Trophoblast cell (in vitro differentiated cells and primary cell): Measurements from ENCODE around the gene HDDC3.

ENCODE experiments used
- DNase-seq, 2 donors: peaks; one replicate each; pipeline ENCODE4 v3.0.0-alpha.2; 2016
- H2AFZ ChIP-seq: 2 replicates; pipeline ENCODE4 v1.6.1; 2013; ENCODE audit warnings: low read length, moderate library complexity, mild to moderate bottlenecking; ENCODE audit not compliant: insufficient read depth, poor library complexity
- H2AK5ac ChIP-seq: 2 replicates; pipeline ENCODE4 v1.6.1; 2013; ENCODE audit warnings: mild to moderate bottlenecking, low read length
- H2BK120ac ChIP-seq: 2 replicates; pipeline ENCODE4 v1.6.1; 2013; ENCODE audit warnings: low read length, mild to moderate bottlenecking, moderate library complexity; ENCODE audit not compliant: insufficient read depth, poor library complexity
- H2BK12ac ChIP-seq: 2 replicates; pipeline ENCODE4 v1.6.1; 2013; ENCODE audit warnings: mild to moderate bottlenecking, low read length, moderate library complexity
- H2BK5ac ChIP-seq: 2 replicates; pipeline ENCODE4 v1.6.1; 2013; ENCODE audit warnings: low read length, low read depth, moderate library complexity, mild to moderate bottlenecking; ENCODE audit not compliant: poor library complexity
- H3K14ac ChIP-seq: 2 replicates; pipeline ENCODE4 v1.6.1; 2013; ENCODE audit warnings: mild to moderate bottlenecking, low read length
- H3K18ac ChIP-seq: 2 replicates; pipeline ENCODE4 v1.6.1; 2013; ENCODE audit warnings: mild to moderate bottlenecking, low read length
- H3K23ac ChIP-seq: 2 replicates; pipeline ENCODE4 v1.6.1; 2013; ENCODE audit warnings: low read length
- H3K27ac ChIP-seq: 2 replicates; pipeline ENCODE4 v1.5.1; 2013; ENCODE audit warnings: low read depth, mild to moderate bottlenecking, inconsistent platforms, low read length, moderate library complexity
- H3K27me3 ChIP-seq: 2 replicates; pipeline ENCODE4 v1.6.1; 2013; ENCODE audit warnings: inconsistent platforms, mild to moderate bottlenecking, low read length, moderate library complexity; ENCODE audit not compliant: insufficient read depth
- H3K36me3 ChIP-seq, 2 experiments: 1 replicate in 1 of 2; 2 replicates in 1 of 2; pipeline ENCODE4 v1.6.1; 2013; ENCODE audit warnings: low read length in 2 of 2, mild to moderate bottlenecking in 2 of 2, moderate library complexity in 1 of 2; ENCODE audit not compliant: insufficient read depth in 2 of 2, control insufficient read depth in 1 of 2
- H3K4ac ChIP-seq: 2 replicates; pipeline ENCODE4 v1.6.1; 2013; ENCODE audit warnings: low read depth, mild to moderate bottlenecking, low read length, moderate library complexity
- H3K4me1 ChIP-seq, 2 experiments: 1 replicate in 1 of 2; 2 replicates in 1 of 2; pipeline ENCODE4 v1.6.1; 2013; ENCODE audit warnings: low read length in 2 of 2, mild to moderate bottlenecking in 2 of 2, moderate library complexity in 1 of 2; ENCODE audit not compliant: insufficient read depth in 2 of 2, control insufficient read depth in 1 of 2
- H3K4me2 ChIP-seq: 2 replicates; pipeline ENCODE4 v1.6.1; 2013; ENCODE audit warnings: inconsistent platforms, mild to moderate bottlenecking, low read length, moderate library complexity
- H3K4me3 ChIP-seq: 2 replicates; pipeline ENCODE4 v1.5.1; 2013; ENCODE audit warnings: mild to moderate bottlenecking, low read depth, low read length, inconsistent platforms
- H3K79me1 ChIP-seq: one replicate; pipeline ENCODE4 v1.6.1; 2013; ENCODE audit warnings: low read length
- H3K79me2 ChIP-seq: 2 replicates; pipeline ENCODE4 v1.6.1; 2013; ENCODE audit warnings: low read length, mild to moderate bottlenecking; ENCODE audit not compliant: control insufficient read depth, insufficient read depth, poor library complexity
- H3K9ac ChIP-seq: 2 replicates; pipeline ENCODE4 v1.6.1; 2013; ENCODE audit warnings: mild to moderate bottlenecking, low read length
- H3K9me3 ChIP-seq: 2 replicates; pipeline ENCODE4 v1.6.1; 2013; ENCODE audit warnings: low read depth, mild to moderate bottlenecking, control low read depth, inconsistent platforms, low read length; ENCODE audit not compliant: insufficient read depth
- H4K12ac ChIP-seq: 2 replicates; pipeline ENCODE4 v1.6.1; 2013; ENCODE audit warnings: low read depth, mild to moderate bottlenecking, low read length, moderate library complexity
- H4K8ac ChIP-seq: 2 replicates; pipeline ENCODE4 v1.6.1; 2013; ENCODE audit warnings: low read depth, mild to moderate bottlenecking, low read length, moderate library complexity
- H4K91ac ChIP-seq: one replicate; pipeline ENCODE4 v1.6.1; 2013; ENCODE audit warnings: low read depth, mild to moderate bottlenecking, low read length, moderate library complexity
- WGBS: extraction: QIAGEN DNeasy Blood & Tissue Kit; methylation state at CpG from one replicate; pipeline ENCODE4 v1.1.7; 2013; ENCODE audit warnings: missing lambda C conversion rate; ENCODE audit not compliant: insufficient read length, insufficient coverage; ENCODE audit errors: extremely low coverage; 5-methylcytosine and 5-hydroxymethylcytosine counted together

The HDDC3 gene

GRCh38 chr15:90890839-90891238, 41.5 kb downstream of the HDDC3 start:
- no peak overlapping the region for H2BK120ac ChIP-seq
- no peaks in the 10 kb centered on the region for H3K79me2 ChIP-seq
- no peaks in the 10 kb centered on the region for H3K27me3 ChIP-seq
- no peaks in the 10 kb centered on the region for H3K79me1 ChIP-seq
- no peak overlapping the region for H4K12ac ChIP-seq
- no peak overlapping the region for H3K4me3 ChIP-seq
- H3K27ac ChIP-seq, result no peak overlapping the region
- H2BK5ac ChIP-seq, result no peak overlapping the region
- H3K4me2 ChIP-seq, result no peak overlapping the region
- no peak for DNase-seq
- H3K18ac ChIP-seq, result no peak overlapping the region
- peaks cover 0 to under 1% of the 10 kb centered on the region in 2 experiments for H3K4me1 ChIP-seq
- H3K4ac ChIP-seq, result no peak overlapping the region
- H4K91ac ChIP-seq, result no peak overlapping the region
- no peak overlapping the region for H3K9ac ChIP-seq
- H4K8ac ChIP-seq, result no peak overlapping the region
- H3K23ac ChIP-seq, result no peak overlapping the region
- peaks cover 4% of the 10 kb centered on the region for H3K9me3 ChIP-seq
- no peak overlapping the region for H2AFZ ChIP-seq
- WGBS, result no CpG with 5 or more reads among the region's 12 CpGs
- H3K14ac ChIP-seq, result no peak overlapping the region
- H2AK5ac ChIP-seq, result no peak overlapping the region
- H3K36me3 ChIP-seq, result peaks cover 62 to 68% of the 10 kb centered on the region in 2 experiments
- no peak overlapping the region for H2BK12ac ChIP-seq

- Histone ChIP-seq H3K27me3 (no peaks in the 10 kb centered on the region), H3K36me3 (peaks cover 54 to 58% of the 10 kb centered on the region in 2 experiments), H3K79me1 (peaks cover 6% of the 10 kb centered on the region), H3K27ac (no peak overlapping the region), H3K18ac (no peak overlapping the region), H3K4ac (no peak overlapping the region), H2AFZ (no peak overlapping the region), H3K4me2 (no peak overlapping the region), H2BK5ac (no peak overlapping the region), H4K8ac (no peak overlapping the region), H3K79me2 (no peaks in the 10 kb centered on the region), H3K9ac (no peak overlapping the region), H3K4me3 (no peak overlapping the region), H3K23ac (no peak overlapping the region), H4K91ac (no peak overlapping the region), H2BK12ac (no peak overlapping the region), H4K12ac (no peak overlapping the region), H2BK120ac (no peak overlapping the region), H2AK5ac (no peak overlapping the region), H3K14ac (no peak overlapping the region), H3K9me3 (peaks cover 4% of the 10 kb centered on the region), H3K4me1 (peaks cover 9 to 10% of the 10 kb centered on the region in 2 experiments)
- DNase-seq, result peak in 1 of 2 donors; percentile 22
- WGBS, result no CpG with 5 or more reads among the region's 31 CpGs
Measured at GRCh38 chr15:90889736-90890456, 42.5 kb downstream of the HDDC3 start.

- H3K27me3 ChIP-seq, result no peaks in the 10 kb centered on the region
Measured at GRCh38 chr15:90889313-90889730, 43.0 kb downstream of the HDDC3 start.

GRCh38 chr15:90887037-90887481, 45.3 kb downstream of the HDDC3 start:
- no CpG with 5 or more reads among the region's 13 CpGs for WGBS
- Histone ChIP-seq H2BK12ac (no peak overlapping the region), H3K9me3 (peaks cover 7% of the 10 kb centered on the region), H3K4ac (no peak overlapping the region), H4K12ac (no peak overlapping the region), H4K91ac (no peak overlapping the region), H3K36me3 (peaks cover 43 to 48% of the 10 kb centered on the region in 2 experiments), H3K4me1 (peaks cover 22 to 24% of the 10 kb centered on the region in 2 experiments), H3K23ac (no peak overlapping the region), H3K27me3 (no peaks in the 10 kb centered on the region), H3K79me2 (peaks cover 9% of the 10 kb centered on the region), H3K27ac (no peak overlapping the region), H3K14ac (no peak overlapping the region), H2BK5ac (no peak overlapping the region), H3K4me3 (no peak overlapping the region), H3K18ac (no peak overlapping the region), H3K4me2 (no peak overlapping the region), H2BK120ac (no peak overlapping the region), H2AFZ (no peak overlapping the region), H3K9ac (no peak overlapping the region), H4K8ac (no peak overlapping the region), H2AK5ac (no peak overlapping the region), H3K79me1 (peaks cover 20% of the 10 kb centered on the region)
- peak; percentile 48 to 69 for DNase-seq

More at GRCh38 chr15:90889313-90889730, 43.0 kb downstream of the HDDC3 start:
- H3K9me3 ChIP-seq, result peaks cover 7% of the 10 kb centered on the region
- H4K8ac ChIP-seq, result no peak overlapping the region
- H3K4me1 ChIP-seq, result peaks cover 13 to 15% of the 10 kb centered on the region in 2 experiments
- peak; percentile 45 to 68 for DNase-seq
- no peak overlapping the region for H3K27ac ChIP-seq
- H3K23ac ChIP-seq, result no peak overlapping the region
- H3K18ac ChIP-seq, result no peak overlapping the region
- H3K4me3 ChIP-seq, result no peak overlapping the region
- H2AK5ac ChIP-seq, result no peak overlapping the region
- H2BK5ac ChIP-seq, result no peak overlapping the region
- no peak overlapping the region for H3K14ac ChIP-seq
- peaks cover 5% of the 10 kb centered on the region for H3K79me2 ChIP-seq
- no CpG with 5 or more reads among the region's 18 CpGs for WGBS
- no peak overlapping the region for H4K91ac ChIP-seq
- peaks cover 12% of the 10 kb centered on the region for H3K79me1 ChIP-seq
- no peak overlapping the region for H3K4me2 ChIP-seq
- H3K9ac ChIP-seq, result no peak overlapping the region
- no peak overlapping the region for H4K12ac ChIP-seq
- H3K36me3 ChIP-seq, result peaks cover 54 to 58% of the 10 kb centered on the region in 2 experiments
- no peak overlapping the region for H2AFZ ChIP-seq
- H3K4ac ChIP-seq, result no peak overlapping the region
- no peak overlapping the region for H2BK12ac ChIP-seq
- H2BK120ac ChIP-seq, result no peak overlapping the region
